Posterior vena cava (tissue), 2 donors: ENCODE data around the gene TBC1D21. TPM values are rescaled to one million over a fixed set of nuclear protein-coding genes. Genes with fewer than 3 reads are reported as not detected.

Experiments
- DNase-seq: peaks from one replicate; pipeline ENCODE4 v3.0.0-alpha.2; 2020; ENCODE audit warnings: low spot score
- intact Hi-C, 2 donors: fragments of 100-400 bp; cut with DNase I; formaldehyde crosslinking; loops; one replicate each; pipeline versions ENCODE4 v1.14.1 to v1.14.2; 2022 to 2023
- total RNA-seq, 2 donors: library from RNA; stranded (reverse); fragmentation: NEBNext Ultra II Directional; extraction: Animal tissue kit (Norgen Biotek cat#: 25700); gene quantifications; one replicate each; pipeline ENCODE4 v1.2.1, GENCODE V29; 2021
- donor health status: DM: yes; HTN: yes; CAD: no.
- donor health status: DM: yes; HTN: yes; CAD: no.

The TBC1D21 gene
- total RNA-seq, 2 donors from 2014 or later: not detected

GRCh38 chr15:73922186-73923151, 49.1 kb downstream of the TBC1D21 start:
- no peak for DNase-seq
- intact Hi-C loops: loop anchor here in 1 of 2 donors (10.0 kb wide), 1 partner anchor 228 kb away; no protein-coding TSS in a partner anchor

GRCh38 chr15:73923156-73923487, 49.8 kb downstream of the TBC1D21 start:
- DNase-seq: no peak
- intact Hi-C loops: loop anchor here in 1 of 2 donors (10.0 kb wide), 1 partner anchor 228 kb away; no protein-coding TSS in a partner anchor

- intact Hi-C loops: loop anchor here in 1 of 2 donors (10.0 kb wide), 1 partner anchor 229 kb away; no protein-coding TSS in a partner anchor
- peak; percentile 55 for DNase-seq
Measured at GRCh38 chr15:73923488-73924164, 50.3 kb downstream of the TBC1D21 start.

- intact Hi-C loops: loop anchor here in 1 of 2 donors (10.0 kb wide), 1 partner anchor 230 kb away; no protein-coding TSS in a partner anchor
- peak; percentile 81 for DNase-seq
Measured at GRCh38 chr15:73924171-73924921, 51.0 kb downstream of the TBC1D21 start.

- peak; percentile 40 for DNase-seq
- intact Hi-C loops: loop anchor here in 1 of 2 donors (10.0 kb wide), 1 partner anchor 231 kb away; no protein-coding TSS in a partner anchor
Measured at GRCh38 chr15:73925848-73926218, 52.5 kb downstream of the TBC1D21 start.

- DNase-seq: peak; percentile 93
- intact Hi-C loops: loop anchor here in 1 of 2 donors (10.0 kb wide), 1 partner anchor 232 kb away; no protein-coding TSS in a partner anchor
Measured at GRCh38 chr15:73926219-73927002, 53.0 kb downstream of the TBC1D21 start, which contains the start of gene LOXL1. Gene LOXL1 (plus strand): TSS chr15:73926462. CDS start chr15:73926784, 322 bp downstream.

GRCh38 chr15:73927003-73927475, 53.7 kb downstream of the TBC1D21 start:
- intact Hi-C loops: loop anchor here in 1 of 2 donors (10.0 kb wide), 1 partner anchor 232 kb away; no protein-coding TSS in a partner anchor
- peak; percentile 89 for DNase-seq

- peak; percentile 91 for DNase-seq
- intact Hi-C loops: loop anchor here in 1 of 2 donors (10.0 kb wide), 1 partner anchor 233 kb away; no protein-coding TSS in a partner anchor
Measured at GRCh38 chr15:73927476-73928240, 54.3 kb downstream of the TBC1D21 start.

- intact Hi-C loops: loop anchor here in 1 of 2 donors (10.0 kb wide), 1 partner anchor 233 kb away; no protein-coding TSS in a partner anchor
- DNase-seq: no peak
Measured at GRCh38 chr15:73928241-73928579, 54.8 kb downstream of the TBC1D21 start.

GRCh38 chr15:73928971-73929627, 55.7 kb downstream of the TBC1D21 start:
- intact Hi-C loops: loop anchor here in 1 of 2 donors (10.0 kb wide), 1 partner anchor 234 kb away; no protein-coding TSS in a partner anchor
- DNase-seq: no peak

GRCh38 chr15:73930371-73930770, 57.0 kb downstream of the TBC1D21 start:
- intact Hi-C loops: no loop called here
- peak; percentile 94 for DNase-seq

GRCh38 chr15:73930790-73931281, 57.5 kb downstream of the TBC1D21 start:
- intact Hi-C loops: no loop called here
- peak; percentile 94 for DNase-seq

GRCh38 chr15:73931441-73931840, 58.1 kb downstream of the TBC1D21 start:
- DNase-seq: peak; percentile 67
- intact Hi-C loops: no loop called here

- DNase-seq: peak; percentile 9
- intact Hi-C loops: no loop called here
Measured at GRCh38 chr15:73932381-73933191, 59.2 kb downstream of the TBC1D21 start.

- intact Hi-C loops: no loop called here
- peak; percentile 34 for DNase-seq
Measured at GRCh38 chr15:73934281-73934680, 60.9 kb downstream of the TBC1D21 start.

GRCh38 chr15:73935547-73935946, 62.2 kb downstream of the TBC1D21 start:
- intact Hi-C loops: loop anchor here in 1 of 2 donors (5.0 kb wide), 1 partner anchor 672 kb away; no protein-coding TSS in a partner anchor
- peak; percentile 31 for DNase-seq
